ENCODE measurements around the gene RFPL1.

- TF ChIP-seq CTCF (IDR thresholded peaks at IDR 0.05) (no peak), POLR2A (IDR thresholded peaks at IDR 0.05) (no peak)
Observed at GRCh38 chr22:29445508-29445907, 7.1 kb downstream of the RFPL1 start.
